ENCODE data around the gene COL19A1. TPM values are rescaled to one million over a fixed set of nuclear protein-coding genes. Genes with fewer than 3 reads are reported as not detected.
"Not testable (repeated sequence)": the region's sequence is repeated elsewhere in the genome, so short reads cannot be mapped to it uniquely, and the experiment has no call there.

The COL19A1 gene
- total RNA-seq, 1 donor from 2014 or later: not detected

DNA sequence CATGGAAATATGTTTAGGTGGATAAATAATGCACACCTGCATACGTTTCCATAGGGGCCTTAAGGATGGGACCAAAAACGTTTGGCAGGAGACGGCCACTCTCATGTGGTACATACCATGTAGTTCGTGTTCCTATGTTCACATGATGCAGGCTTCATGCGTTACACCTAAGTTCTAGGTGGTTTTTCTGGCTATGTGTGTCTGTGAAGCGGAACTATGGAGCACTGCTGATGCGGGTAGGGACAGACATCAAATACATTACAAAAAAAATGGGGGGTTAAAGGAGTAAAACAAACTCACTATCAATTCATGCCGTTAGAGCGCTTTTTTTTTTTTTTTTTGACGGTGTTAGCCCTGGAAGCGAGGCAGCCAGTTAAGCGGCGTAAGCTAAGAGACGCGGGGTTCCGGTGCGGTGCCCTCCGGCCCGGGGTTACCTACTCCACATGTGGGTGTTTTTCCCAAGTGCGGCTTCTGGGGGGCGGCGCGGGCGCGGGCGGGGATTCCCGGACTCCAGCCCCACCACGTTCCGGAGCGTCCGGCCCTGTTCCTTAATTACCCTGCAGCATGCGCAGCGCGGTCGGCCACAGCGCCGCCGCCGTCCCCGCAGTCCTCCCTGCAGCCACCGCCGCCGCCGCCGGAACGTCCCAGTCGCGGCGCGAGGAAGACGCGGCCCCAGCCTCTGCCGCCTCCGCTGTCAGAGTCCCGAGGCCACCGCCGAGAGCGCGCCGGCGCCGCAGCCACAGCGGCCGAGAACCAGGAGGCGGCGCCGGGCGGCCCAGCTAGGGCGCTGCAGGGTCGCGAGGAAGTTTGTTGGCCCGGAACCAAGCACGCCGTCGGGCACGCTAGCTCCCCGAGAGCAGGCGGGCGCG, 648 bp downstream of the COL19A1 start:
- no peak for DNase-seq (ENCODE audit: low spot score)

DNA sequence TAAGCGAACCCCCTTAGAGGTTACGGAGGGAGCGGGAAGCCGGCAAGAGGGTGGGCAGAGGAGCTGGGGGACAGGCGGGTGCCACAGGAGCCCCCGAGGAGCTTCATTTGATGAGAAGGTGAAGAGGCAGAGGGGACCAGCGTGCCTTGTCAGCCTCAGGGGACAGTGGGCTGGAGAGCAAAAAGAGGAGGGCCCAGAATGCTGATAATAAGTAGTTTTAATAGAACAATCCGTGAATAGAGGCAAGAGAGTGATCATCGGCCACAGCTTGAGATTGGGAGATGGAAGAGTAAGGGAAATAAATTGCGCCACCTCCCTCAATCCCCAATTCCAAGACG, 1.3 kb downstream of the COL19A1 start:
- no peak for DNase-seq (ENCODE audit: low spot score)

DNA sequence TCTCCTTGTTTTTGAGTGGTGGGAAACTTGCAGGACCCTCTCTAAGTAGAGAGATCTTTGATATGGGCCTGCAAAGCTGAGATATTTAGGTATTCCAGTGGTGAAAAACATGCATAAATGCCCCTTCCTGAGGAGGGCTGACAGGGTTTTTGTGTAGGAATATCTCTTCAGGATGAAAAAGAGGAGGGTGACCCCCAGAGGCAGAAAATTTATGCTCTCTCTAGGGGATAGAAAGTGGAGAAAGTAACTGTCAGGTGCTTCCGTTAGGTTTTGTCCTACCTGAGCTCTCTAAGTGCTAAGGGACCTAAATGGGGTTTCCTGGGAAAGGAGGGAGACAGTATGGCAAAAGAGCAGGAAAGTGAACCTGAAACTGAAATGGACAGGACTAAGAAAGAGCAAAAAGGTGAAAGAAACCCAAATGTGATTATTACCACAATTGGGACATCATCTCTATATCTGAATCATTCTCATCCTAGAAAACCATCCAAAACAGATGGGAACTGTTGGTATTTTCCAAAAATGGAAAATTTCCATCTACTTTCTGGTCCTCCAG, 2.0 kb downstream of the COL19A1 start:
- no peak for DNase-seq (ENCODE audit: low spot score)

DNA sequence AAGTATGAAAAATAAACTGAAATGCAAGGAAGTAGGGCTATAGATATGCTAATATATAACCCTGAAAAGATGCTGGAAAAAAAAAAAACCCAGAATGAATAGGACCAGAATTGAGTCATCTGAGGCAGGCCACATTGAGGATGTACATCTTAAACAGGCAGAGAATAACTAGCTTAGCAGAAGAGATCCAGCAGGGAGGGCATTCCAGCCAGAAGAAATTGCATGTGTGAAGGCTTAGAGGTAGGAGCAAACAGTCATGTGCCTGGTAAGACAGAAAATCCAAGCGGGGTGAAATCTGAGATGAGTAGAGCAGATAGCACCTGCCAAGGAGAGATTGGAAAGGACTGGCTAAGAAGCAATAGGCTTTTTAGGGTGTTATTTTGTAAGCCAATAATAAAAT, 2.6 kb downstream of the COL19A1 start:
- DNase-seq (ENCODE audit: low spot score): no peak

DNA sequence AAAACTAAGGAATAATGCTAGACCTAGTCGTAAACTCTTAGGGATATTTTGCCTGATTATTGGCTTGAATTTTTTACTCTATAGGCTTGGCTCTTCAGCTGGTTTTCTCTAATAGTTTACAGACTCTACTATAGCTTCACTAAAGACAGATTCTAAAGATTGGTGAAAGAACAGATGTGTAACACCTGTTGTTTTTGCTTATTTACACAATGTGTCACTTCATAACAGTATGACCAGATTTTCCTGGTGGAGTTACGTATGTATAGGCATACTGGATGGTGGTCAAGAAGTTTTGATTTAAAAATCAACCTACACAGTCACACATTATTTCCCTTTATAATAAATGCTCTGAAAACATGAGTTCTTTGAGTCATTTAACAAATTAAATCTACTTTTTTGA, 4.8 kb downstream of the COL19A1 start:
- DNase-seq (ENCODE audit: low spot score): no peak

DNA sequence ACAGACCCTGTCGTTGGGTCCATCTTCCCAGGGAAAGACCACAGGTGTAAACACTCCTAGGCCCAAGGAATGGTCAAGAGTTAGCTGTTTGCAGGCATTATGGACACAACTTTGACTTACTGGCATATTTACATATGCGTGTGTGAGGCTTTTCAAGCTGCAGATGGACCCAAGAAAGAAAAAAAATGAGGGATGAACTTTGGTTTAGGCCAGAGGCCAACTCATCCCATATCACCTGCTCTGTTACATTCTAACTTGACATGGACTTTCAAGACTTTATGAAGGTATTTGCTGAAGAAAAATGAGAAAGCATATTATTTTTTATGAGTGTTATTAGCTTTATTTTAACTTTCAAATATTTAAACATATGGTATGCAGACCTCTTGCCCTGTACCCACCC, 6.9 kb downstream of the COL19A1 start:
- no peak for DNase-seq (ENCODE audit: low spot score)

DNA sequence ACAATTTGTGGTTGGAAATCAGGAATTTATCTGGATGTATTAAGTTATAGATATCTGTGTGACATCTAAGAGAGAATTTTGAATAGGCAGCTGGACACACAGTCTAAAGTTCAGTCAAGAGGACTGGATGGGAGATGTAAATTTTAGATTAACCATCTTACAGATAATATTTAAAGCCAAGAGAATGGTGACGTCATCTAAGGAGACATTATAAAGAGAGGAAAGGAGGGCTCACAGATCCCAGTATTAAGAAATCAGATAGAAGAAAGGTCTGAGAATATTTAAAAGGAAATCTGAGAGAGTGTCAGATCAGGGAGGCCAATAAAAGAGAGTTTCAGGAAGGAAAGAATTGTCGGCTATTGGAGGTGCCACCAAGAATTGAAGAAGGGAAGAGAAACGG, 9.4 kb downstream of the COL19A1 start:
- DNase-seq (ENCODE audit: low spot score): no peak

DNA sequence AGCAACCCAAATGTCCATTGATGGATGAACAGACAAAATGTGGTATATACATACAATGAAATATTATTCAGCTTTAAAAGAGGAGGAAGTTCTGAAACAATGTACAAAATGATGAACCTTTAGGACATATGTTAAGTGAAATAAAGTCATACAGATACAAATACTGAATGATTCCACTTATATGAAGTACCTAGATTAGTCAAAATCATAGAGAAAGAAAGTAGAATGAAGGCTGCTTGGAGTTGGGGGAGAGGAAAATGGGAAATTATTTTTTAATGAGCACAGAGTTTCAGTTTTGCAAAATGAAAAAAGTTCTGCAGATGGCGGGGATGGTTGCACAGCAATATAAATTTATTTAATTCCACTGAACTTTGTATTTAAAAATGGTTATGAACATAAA, 12.4 kb downstream of the COL19A1 start:
- no peak for DNase-seq (ENCODE audit: low spot score)

DNA sequence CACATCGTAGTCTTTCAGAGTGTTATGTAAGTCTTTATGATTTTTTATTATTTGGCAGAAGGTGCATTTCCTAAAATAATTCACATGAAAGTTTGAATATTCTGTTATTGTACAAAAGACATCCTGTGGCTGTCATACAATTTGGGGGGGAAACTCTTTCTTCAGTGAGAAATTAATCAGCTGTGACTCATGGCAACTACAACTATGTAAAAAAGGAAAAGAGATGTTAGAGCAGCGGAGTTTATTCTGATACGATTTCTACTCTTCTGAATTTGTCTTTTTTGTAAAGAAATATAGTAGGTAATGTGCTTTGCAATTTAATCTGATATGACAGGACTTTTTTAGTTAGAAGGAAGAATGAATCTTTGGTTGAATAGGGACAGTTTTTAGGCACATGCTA, 14.2 kb downstream of the COL19A1 start:
- no peak for DNase-seq (ENCODE audit: low spot score)

DNA sequence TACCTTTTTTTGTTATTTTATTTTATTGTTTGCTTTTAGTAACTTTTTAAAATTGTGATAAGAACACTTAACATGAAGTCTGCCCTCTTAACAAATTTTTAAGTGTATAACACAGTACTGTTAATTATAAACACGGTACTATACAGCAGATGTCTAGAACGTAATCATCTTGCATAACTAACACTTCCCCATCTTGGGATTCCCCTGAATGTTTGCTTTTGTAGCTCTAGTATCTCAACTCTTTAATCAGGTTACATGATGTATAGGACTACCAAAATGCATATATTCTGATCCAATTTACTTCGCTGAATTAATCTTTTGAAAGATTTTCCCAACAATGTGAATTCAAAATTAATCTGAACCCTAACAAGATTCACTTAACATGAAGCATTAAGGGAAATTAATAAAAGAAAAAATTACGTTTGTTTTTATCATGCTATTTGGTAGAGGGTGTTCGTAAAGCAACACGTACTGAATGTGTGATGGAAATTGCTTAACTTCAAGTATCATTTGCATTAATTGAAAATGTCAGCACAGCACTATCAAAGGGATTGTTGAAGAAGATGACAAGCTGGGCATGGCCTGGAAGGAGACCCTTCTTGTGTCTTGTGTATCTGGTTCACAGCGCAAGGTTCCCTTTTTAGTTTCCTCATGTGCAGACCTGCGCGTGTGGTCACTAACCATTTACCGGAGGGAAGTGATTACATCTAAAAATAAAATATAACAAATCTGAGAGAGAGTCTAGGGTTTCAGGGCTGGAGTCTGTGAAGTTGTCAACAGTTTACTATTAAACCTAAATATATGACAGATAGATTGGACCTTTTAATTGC, 15.2 kb downstream of the COL19A1 start:
- no peak for DNase-seq (ENCODE audit: low spot score)

DNA sequence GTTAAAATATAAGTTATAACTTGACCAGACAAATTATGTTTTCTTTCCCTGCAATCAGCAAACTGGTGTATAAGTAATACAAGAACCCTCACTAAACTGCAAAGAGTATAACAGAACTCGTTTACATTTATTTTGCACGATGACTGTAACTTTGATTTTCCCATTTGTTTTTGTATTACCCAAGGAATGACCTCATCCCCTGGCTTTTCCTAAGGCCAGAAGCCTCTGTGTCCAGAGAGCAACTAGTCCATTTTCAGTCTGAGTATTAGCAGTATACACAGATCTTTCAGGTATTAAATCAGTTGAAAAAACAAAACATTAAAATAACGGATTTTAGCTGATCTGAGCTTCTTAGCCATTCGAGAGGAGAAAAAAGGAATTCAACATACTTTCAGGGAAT, 17.2 kb downstream of the COL19A1 start:
- no peak for DNase-seq (ENCODE audit: low spot score)

DNA sequence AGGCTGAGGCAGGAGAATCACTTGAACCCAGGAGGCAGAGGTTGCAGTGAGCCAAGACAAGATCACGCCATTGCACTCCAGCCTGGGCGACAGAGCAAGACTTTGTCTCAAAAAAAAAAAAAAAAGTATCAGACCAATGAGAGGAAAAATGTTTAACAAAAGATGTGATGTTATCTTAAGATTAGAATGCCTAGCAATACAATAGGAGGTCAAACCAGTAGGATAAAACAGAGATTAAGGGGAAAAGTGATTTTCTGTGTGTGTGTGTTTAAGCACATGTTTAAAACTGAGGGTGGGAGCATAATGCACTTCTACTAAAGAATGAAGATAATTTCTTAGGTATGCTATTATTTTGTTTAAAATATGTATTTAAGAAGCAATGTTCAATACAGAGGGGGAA, 17.9 kb downstream of the COL19A1 start:
- DNase-seq (ENCODE audit: low spot score): no peak

DNA sequence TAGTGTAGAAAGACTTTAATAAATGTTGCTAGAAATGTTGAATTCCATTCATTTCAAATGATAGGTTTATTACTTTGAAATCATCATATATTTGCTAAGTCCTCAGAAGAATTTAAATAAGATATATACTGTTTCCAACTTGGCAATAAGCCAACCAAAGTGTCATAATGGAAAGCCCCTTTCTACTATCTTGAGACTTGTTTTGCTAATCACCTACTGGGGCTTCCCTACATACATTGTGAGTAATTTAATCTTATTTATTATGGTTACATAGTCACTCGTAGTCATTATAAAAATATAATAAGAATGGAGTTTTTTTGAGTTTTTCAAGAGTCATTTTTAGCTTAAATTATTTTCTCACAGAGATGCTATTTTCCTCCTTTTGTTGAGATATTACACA, 20.7 kb downstream of the COL19A1 start:
- DNase-seq (ENCODE audit: low spot score): no peak

DNA sequence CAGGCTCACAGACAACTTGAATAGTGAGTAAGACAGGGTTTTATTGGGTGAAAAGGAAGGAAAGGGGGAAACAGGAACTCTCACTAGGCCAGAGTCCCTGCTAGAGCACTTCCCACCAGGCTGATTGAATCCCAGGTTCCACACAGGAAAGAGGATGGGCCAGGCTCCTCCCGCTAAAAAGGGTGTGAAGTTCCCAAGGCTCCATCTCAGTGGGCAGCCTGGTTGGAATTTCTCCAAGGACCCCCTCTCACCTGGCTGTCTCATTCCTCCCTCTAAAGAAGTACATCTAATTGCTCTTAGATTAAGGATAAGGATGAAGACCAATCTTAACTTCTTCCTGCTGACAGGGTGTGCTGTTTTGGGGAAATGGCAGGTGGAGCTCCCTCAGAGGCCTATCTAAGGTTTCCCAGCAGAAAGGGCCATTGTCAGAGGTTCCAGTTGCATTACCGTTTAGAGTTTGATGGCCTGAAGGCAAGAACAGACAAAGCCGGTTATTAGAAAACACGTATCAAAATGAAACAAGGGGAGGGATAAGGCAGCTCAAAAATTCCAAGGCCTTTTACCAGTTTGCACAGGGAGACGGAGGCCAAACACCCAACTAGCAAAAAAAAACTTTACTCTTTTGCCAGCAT, 21.5 kb downstream of the COL19A1 start:
- DNase-seq (ENCODE audit: low spot score): no peak

DNA sequence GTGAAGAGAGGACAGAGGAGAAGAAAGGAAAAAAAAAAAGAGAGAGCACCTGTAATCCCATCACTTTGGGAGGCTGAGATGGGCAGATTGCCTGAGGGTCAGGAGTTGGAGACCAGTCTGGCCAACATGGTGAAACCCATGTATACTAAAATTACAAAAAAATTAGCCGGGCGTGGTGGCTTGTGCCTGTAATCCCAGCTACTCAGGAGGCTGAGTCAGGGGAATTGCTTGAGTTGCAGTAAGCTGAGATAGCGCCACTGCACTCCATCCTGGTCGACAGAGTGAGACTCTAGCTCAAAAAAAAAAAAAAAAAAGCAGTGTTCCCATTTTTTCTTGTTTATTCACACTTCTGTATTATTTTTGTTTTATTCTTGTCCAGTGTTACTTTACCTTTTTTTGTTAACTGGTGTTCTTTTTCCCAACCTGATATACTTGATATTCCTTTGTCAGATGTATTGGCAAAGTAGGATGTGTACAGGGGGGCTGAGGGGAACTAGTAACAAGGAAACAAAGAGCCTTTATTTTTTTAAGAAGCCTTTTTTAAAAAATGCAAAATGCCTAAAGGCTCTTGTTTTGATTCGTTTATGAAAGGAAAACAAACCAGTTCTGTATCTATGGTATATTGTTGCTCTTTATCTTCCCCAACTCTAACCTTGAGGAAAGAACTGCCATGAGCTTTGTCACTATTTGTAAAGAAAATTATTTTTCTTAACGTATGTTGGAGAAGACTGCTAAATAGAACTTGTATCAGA, 22.3 kb downstream of the COL19A1 start:
- DNase-seq (ENCODE audit: low spot score): no peak

DNA sequence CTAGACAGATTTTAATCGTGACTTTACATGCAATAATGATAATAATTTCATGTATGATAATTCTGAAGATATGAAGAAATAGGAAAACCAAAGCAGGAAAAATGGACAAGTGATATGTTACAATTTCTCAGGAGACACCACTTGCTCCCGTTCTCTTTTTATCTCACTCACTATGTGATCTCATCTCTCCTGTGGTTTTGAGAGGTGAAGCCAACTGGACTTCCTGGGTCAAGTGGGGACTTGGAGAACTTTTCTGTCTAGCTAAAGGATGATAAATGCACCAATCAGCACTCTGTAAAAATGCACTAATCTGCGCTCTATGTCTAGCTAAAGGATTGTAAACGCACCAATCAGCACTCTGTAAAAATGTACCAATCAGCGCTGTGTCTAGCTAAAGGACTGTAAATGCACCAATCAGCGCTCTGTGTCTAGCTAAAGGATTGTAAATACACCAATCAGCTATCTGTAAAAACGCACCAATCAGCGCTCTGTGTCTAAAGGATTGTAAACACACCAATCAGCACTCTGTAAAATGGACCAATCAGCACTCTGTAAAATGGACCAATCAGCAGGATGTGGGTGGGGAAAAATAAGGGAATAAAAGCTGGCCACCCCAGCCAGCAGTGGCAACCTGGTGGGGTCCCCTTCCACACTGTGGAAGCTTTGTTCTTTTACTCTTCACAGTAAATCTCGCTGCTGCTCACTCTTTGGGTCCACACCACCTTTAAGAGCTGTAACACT, 23.0 kb downstream of the COL19A1 start:
- not testable (repeated sequence) for DNase-seq (ENCODE audit: low spot score)

DNA sequence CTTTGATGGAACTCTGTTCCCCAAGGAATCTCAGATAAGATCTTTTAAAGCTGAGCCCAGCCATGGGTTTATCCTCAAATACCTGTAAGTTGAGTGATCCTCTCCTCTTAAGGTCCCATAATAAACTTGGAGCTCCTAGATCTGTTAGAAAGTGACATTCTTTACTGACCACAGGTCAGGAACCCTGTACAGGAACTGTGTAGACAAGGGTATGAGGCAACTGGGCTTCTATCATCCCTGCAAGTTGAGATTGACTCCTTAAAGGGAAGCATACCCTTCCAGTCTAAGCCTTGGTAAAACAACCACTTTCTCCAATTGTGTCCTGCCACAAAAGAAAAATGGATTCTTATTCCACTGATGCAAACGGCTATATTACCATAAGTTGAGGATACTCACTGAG, 26.2 kb downstream of the COL19A1 start:
- not testable (repeated sequence) for DNase-seq (ENCODE audit: low spot score)

DNA sequence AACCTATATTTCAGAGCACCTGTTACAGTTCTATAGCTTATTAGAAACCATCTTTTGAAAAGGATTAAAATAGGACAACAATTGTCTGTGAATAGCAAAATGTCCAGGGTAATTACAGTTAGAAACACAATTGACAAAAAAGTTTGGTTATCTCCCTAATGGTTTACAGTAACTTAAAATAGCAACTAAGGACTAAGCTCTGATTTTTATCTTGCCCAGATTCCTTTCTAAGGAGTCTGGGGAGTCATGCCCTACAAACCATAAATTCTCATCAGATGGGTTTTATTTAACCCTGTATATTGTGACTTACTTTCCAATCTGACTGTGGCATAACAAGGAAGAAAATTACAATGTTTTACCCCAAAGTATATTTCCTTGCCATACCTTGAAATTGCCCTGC, 26.9 kb downstream of the COL19A1 start:
- not testable (repeated sequence) for DNase-seq (ENCODE audit: low spot score)

DNA sequence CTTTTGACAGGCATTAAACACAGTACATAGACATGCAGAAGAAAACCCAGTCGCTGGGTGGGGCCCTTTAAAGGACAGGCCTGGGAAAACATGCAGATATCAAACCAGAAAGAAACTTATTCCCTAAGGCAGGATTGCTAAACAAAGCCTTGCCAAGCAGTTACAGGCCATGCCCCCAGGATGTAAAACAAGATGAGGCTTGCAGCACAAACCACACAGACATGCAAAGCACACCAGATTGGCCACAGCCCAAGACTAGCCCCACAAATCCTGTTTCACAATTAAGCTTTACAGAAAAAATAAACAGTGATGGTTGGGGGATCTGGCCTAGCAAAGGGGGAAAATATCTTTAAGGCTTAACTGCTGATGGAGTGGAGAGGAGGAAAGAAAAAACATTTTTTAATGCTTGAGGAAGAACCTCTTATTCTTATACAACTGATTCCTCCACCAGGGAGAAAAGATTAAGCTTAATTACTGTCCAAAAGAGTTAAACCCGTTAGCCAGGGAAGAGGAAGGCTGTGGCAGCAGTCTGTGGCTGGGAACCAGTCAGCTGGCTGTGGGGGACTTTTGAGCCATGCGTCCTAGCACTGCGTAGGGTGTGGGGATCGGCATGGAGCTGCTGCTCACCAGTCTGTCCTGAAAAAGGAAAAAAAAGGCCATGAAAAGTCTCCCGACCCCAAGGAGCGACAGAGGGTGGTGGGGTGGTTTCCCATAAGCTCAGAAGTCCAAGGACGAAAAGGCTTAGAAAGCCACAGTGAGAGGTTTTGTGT, 28.4 kb downstream of the COL19A1 start:
- DNase-seq (ENCODE audit: low spot score): no peak

DNA sequence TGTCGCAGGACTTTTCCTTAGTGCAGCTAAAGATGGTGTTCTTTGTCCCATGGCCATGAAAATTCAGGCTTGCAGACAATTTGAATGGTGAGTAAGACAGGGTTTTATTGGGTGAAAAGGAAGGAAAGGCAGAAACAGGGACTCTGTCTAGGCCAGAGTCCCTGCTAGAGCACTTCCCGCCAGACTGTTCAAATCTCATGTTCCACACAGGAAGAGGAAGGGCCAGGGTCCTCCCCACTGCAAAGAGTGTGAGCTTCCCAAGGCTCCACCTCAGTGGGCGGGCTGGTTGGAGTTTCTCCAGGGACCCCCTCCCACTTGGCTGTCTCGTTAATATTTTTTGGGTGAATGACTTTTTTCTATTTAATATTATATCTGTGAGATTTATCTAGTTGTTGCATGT, 29.0 kb downstream of the COL19A1 start:
- no peak for DNase-seq (ENCODE audit: low spot score)

All from mesenteric fat pad (tissue), 1 donor.